HEK293 (cell line): ENCODE results near the gene TRIM2.

Experiments used
- GFI1B ChIP-seq: fragments of 450-650 bp; formaldehyde crosslinking; IDR thresholded peaks from 2 replicates; pipeline ENCODE4 v1.5.1; 2016; ENCODE audit warnings: missing biosample characterization, missing genetic modification characterization
- KLF10 ChIP-seq: fragments of 450-650 bp; IDR thresholded peaks from 2 replicates; pipeline ENCODE4 v1.5.1; 2018; ENCODE audit warnings: missing biosample characterization, mild to moderate bottlenecking, missing genetic modification characterization
- KLF17 ChIP-seq: fragments of 450-650 bp; formaldehyde crosslinking; IDR thresholded peaks from 2 replicates; pipeline ENCODE4 v1.5.1; 2016; ENCODE audit warnings: missing biosample characterization, missing genetic modification characterization
- MZF1 ChIP-seq: fragments of 450-650 bp; formaldehyde crosslinking; IDR thresholded peaks from 2 replicates; pipeline ENCODE4 v1.5.1; 2017; ENCODE audit warnings: missing biosample characterization, missing genetic modification characterization, borderline replicate concordance
- PRDM2 ChIP-seq: fragments of 450-650 bp; formaldehyde crosslinking; IDR thresholded peaks from 2 replicates; pipeline ENCODE4 v1.5.1; 2016; ENCODE audit warnings: missing biosample characterization, missing genetic modification characterization, borderline replicate concordance
- RBAK ChIP-seq: fragments of 450-650 bp; formaldehyde crosslinking; IDR thresholded peaks from 2 replicates; pipeline ENCODE4 v1.5.1; 2016; ENCODE audit warnings: missing biosample characterization, missing genetic modification characterization
- REPIN1 ChIP-seq: fragments of 450-650 bp; formaldehyde crosslinking; IDR thresholded peaks from 2 replicates; pipeline ENCODE4 v1.5.1; 2017; ENCODE audit warnings: missing biosample characterization, missing genetic modification characterization, low read depth
- ZBTB10 ChIP-seq: fragments of 450-650 bp; formaldehyde crosslinking; IDR thresholded peaks from 2 replicates; pipeline ENCODE4 v1.5.1; 2016; ENCODE audit warnings: missing biosample characterization, missing genetic modification characterization
- ZBTB49 ChIP-seq: fragments of 450-650 bp; formaldehyde crosslinking; IDR thresholded peaks from 2 replicates; pipeline ENCODE4 v1.5.1; 2016; ENCODE audit warnings: missing biosample characterization, missing genetic modification characterization, low read depth
- ZBTB8A ChIP-seq: fragments of 450-650 bp; formaldehyde crosslinking; IDR thresholded peaks from 2 replicates; pipeline ENCODE4 v1.5.1; 2016; ENCODE audit warnings: missing biosample characterization, missing genetic modification characterization
- ZFP41 ChIP-seq: fragments of 450-650 bp; formaldehyde crosslinking; IDR thresholded peaks from 2 replicates; pipeline ENCODE4 v1.5.1; 2016; ENCODE audit warnings: missing biosample characterization, missing genetic modification characterization, borderline replicate concordance
- ZIC2 ChIP-seq: fragments of 450-650 bp; formaldehyde crosslinking; IDR thresholded peaks from 2 replicates; pipeline ENCODE4 v1.5.1; 2016; ENCODE audit warnings: missing biosample characterization, missing genetic modification characterization
- ZNF140 ChIP-seq: fragments of 450-650 bp; formaldehyde crosslinking; IDR thresholded peaks from 2 replicates; pipeline ENCODE4 v1.5.1; 2016; ENCODE audit warnings: missing biosample characterization, missing genetic modification characterization
- ZNF155 ChIP-seq: fragments of 450-650 bp; formaldehyde crosslinking; IDR thresholded peaks from 2 replicates; pipeline ENCODE4 v1.5.1; 2016; ENCODE audit warnings: missing biosample characterization, missing genetic modification characterization
- ZNF202 ChIP-seq: fragments of 450-650 bp; formaldehyde crosslinking; IDR thresholded peaks from 2 replicates; pipeline ENCODE4 v1.5.1; 2016; ENCODE audit warnings: missing biosample characterization, missing genetic modification characterization, borderline replicate concordance
- ZNF324 ChIP-seq: fragments of 450-650 bp; formaldehyde crosslinking; IDR thresholded peaks from 2 replicates; pipeline ENCODE4 v1.5.1; 2016; ENCODE audit warnings: missing biosample characterization, missing genetic modification characterization
- ZNF354C ChIP-seq: fragments of 450-650 bp; formaldehyde crosslinking; IDR thresholded peaks from 2 replicates; pipeline ENCODE4 v1.5.1; 2016; ENCODE audit warnings: missing biosample characterization, missing genetic modification characterization, low read depth, borderline replicate concordance
- ZNF394 ChIP-seq: fragments of 450-650 bp; formaldehyde crosslinking; IDR thresholded peaks from 2 replicates; pipeline ENCODE4 v1.5.1; 2016; ENCODE audit warnings: missing biosample characterization, missing genetic modification characterization, mild to moderate bottlenecking, moderate library complexity, borderline replicate concordance
- ZNF398 ChIP-seq: fragments of 450-650 bp; formaldehyde crosslinking; IDR thresholded peaks from 2 replicates; pipeline ENCODE4 v1.5.1; 2017; ENCODE audit warnings: missing biosample characterization, missing genetic modification characterization
- ZNF639 ChIP-seq: fragments of 450-650 bp; formaldehyde crosslinking; IDR thresholded peaks from 2 replicates; pipeline ENCODE4 v1.5.1; 2016; ENCODE audit warnings: missing biosample characterization, missing genetic modification characterization
- ZNF704 ChIP-seq: fragments of 450-650 bp; formaldehyde crosslinking; IDR thresholded peaks from 2 replicates; pipeline ENCODE4 v1.5.1; 2016; ENCODE audit warnings: missing biosample characterization, missing genetic modification characterization
- ZNF76 ChIP-seq: fragments of 450-650 bp; formaldehyde crosslinking; IDR thresholded peaks from 2 replicates; pipeline ENCODE4; 2016; ENCODE audit warnings: low read depth, missing biosample characterization, missing genetic modification characterization, borderline replicate concordance
- ZNF830 ChIP-seq: fragments of 450-650 bp; IDR thresholded peaks from 2 replicates; pipeline ENCODE4 v1.5.0; 2018; ENCODE audit warnings: missing biosample characterization, missing genetic modification characterization, low read depth, mild to moderate bottlenecking, moderate library complexity

The TRIM2 gene

GRCh38 chr4:153257151-153257620 lies 52.9 kb downstream of the TRIM2 start (continued):
- no peak for TF ChIP-seq ZBTB49 (tag by site-specific recombination)
- TF ChIP-seq KLF10 (tag by site-specific recombination) = no peak
- TF ChIP-seq ZNF354C (tag by site-specific recombination) = no peak
- TF ChIP-seq ZNF704 = no peak
- no peak for TF ChIP-seq ZNF155 (tag by site-specific recombination)
- TF ChIP-seq KLF17 = no peak
- TF ChIP-seq ZNF394 = no peak
- no peak for TF ChIP-seq RBAK (tag by site-specific recombination)
- TF ChIP-seq ZBTB10 (tag by site-specific recombination) = no peak
- no peak for TF ChIP-seq REPIN1
- TF ChIP-seq MZF1 = no peak
- no peak for TF ChIP-seq ZNF398 (tag by site-specific recombination)
- peak; percentile 85 for TF ChIP-seq ZIC2 (tag by site-specific recombination)
- TF ChIP-seq ZNF324 = no peak
- no peak for TF ChIP-seq ZNF140 (tag by site-specific recombination)
- TF ChIP-seq ZNF830 (tag by site-specific recombination) = no peak
- no peak for TF ChIP-seq ZNF639 (tag by site-specific recombination)
- TF ChIP-seq ZNF76 (tag by site-specific recombination) = peak; percentile 86
- TF ChIP-seq PRDM2 = no peak
- TF ChIP-seq GFI1B (tag by site-specific recombination) = no peak
- no peak for TF ChIP-seq ZFP41 (tag by site-specific recombination)
- TF ChIP-seq ZNF202 (tag by site-specific recombination) = no peak
- no peak for TF ChIP-seq ZBTB8A (tag by site-specific recombination)
